GM12892 (cell line): ENCODE results near the gene STX1B.

Source experiments
- POLR2A ChIP-seq: IDR thresholded peaks from 2 replicates; pipeline ENCODE4 v1.6.1; 2011; ENCODE audit warnings: low read depth, low read length, control low read depth
- POLR2AphosphoS5 ChIP-seq: IDR thresholded peaks from 2 replicates; pipeline ENCODE4 v1.6.1; 2011; ENCODE audit warnings: low read depth, low read length, control low read depth

DNA sequence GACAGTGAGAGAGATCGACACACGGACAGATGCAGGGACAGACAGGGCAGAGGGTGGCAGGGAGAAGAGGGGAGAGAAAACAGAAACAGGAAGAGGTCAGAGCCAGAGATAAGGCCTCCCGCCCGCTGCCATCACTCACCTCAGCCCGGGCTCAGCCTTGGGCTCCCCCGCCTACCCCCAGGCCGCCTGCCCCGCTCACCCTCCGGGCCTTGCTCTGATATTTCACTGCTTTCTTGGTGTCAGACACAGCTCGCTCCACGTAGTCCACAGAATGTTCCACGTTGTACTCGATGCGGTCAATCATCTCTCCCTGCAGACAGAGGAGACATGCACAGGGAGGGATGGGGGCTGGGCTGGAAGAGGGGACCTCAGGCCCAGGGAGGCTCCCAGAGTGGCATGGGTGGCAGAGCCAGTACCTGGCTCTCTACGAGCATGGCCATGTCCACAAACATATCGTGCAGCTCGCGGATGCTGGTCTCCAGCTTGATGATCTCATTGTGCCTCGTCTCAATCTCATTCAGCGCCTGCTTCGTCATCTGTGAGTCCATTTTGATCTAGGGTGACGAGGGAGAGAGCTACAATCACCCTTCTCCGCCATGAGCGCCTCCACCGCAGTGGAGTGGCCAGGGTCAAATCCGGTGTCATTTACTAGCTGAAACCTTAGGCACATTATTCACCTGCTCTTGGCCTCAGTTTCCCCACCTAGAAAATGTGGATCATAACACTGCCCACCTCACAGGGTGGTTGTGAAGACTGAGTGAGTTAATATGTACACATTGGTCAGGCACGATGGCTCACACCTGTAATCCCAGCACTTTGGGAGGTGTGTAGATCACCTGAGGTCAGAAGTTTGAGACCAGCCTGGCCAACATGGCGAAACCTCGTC lies 17.3 kb downstream of the STX1B start:
- no peak for TF ChIP-seq POLR2A
- no peak for TF ChIP-seq POLR2AphosphoS5
